ENCODE data around the gene NTF3.

Gene NTF3

GRCh38 chr12:5433081-5433844, 1.4 kb downstream of the NTF3 start:
- no peak for DNase-seq (ENCODE audit: low spot score)

GRCh38 chr12:5433845-5434646, 2.1 kb downstream of the NTF3 start:
- no peak for DNase-seq (ENCODE audit: low spot score)

- no peak for DNase-seq (ENCODE audit: low spot score)
Measured at GRCh38 chr12:5434647-5435560, 3.0 kb downstream of the NTF3 start.

- DNase-seq (ENCODE audit: low spot score): no peak
Measured at GRCh38 chr12:5437182-5437583, 5.3 kb downstream of the NTF3 start.

- no peak for DNase-seq (ENCODE audit: low spot score)
Measured at GRCh38 chr12:5437589-5437988, 5.7 kb downstream of the NTF3 start.

- DNase-seq (ENCODE audit: low spot score): no peak
Measured at GRCh38 chr12:5438671-5439200, 6.8 kb downstream of the NTF3 start.

- DNase-seq (ENCODE audit: low spot score): no peak
Measured at GRCh38 chr12:5439371-5439771, 7.5 kb downstream of the NTF3 start.

GRCh38 chr12:5439788-5440300, 7.9 kb downstream of the NTF3 start:
- DNase-seq (ENCODE audit: low spot score): no peak

GRCh38 chr12:5440978-5441377, 9.1 kb downstream of the NTF3 start:
- DNase-seq (ENCODE audit: low spot score): no peak

GRCh38 chr12:5441497-5442236, 9.8 kb downstream of the NTF3 start:
- no peak for DNase-seq (ENCODE audit: low spot score)

GRCh38 chr12:5442251-5443006, 10.5 kb downstream of the NTF3 start:
- no peak for DNase-seq (ENCODE audit: low spot score)

GRCh38 chr12:5444520-5444919, 12.6 kb downstream of the NTF3 start:
- no peak for DNase-seq (ENCODE audit: low spot score)

GRCh38 chr12:5447320-5447719, 15.4 kb downstream of the NTF3 start:
- DNase-seq (ENCODE audit: low spot score): no peak

GRCh38 chr12:5451251-5451650, 19.3 kb downstream of the NTF3 start:
- DNase-seq (ENCODE audit: low spot score): no peak

- no peak for DNase-seq (ENCODE audit: low spot score)
Measured at GRCh38 chr12:5452569-5452968, 20.7 kb downstream of the NTF3 start.

GRCh38 chr12:5453466-5453865, 21.6 kb downstream of the NTF3 start:
- no peak for DNase-seq (ENCODE audit: low spot score)

GRCh38 chr12:5455045-5455444, 23.1 kb downstream of the NTF3 start:
- no peak for DNase-seq (ENCODE audit: low spot score)

GRCh38 chr12:5456030-5456429, 24.1 kb downstream of the NTF3 start:
- no peak for DNase-seq (ENCODE audit: low spot score)

- no peak for DNase-seq (ENCODE audit: low spot score)
Measured at GRCh38 chr12:5456906-5457305, 25.0 kb downstream of the NTF3 start.
